Ramos (cell line): ENCODE data around the gene KLHDC7B.
"Not testable (repeated sequence)": the region's sequence is repeated elsewhere in the genome, so short reads cannot be mapped to it uniquely, and the experiment has no call there.

ENCODE experiments used
- in situ Hi-C: fragments of 300-500 bp; cut with MboI; formaldehyde crosslinking; loops from one replicate; pipeline ENCODE4 v1.14.3; 2022; ENCODE audit warnings: low sequenced_read_pairs; ENCODE audit not compliant: unreplicated experiment

KLHDC7B gene

DNA sequence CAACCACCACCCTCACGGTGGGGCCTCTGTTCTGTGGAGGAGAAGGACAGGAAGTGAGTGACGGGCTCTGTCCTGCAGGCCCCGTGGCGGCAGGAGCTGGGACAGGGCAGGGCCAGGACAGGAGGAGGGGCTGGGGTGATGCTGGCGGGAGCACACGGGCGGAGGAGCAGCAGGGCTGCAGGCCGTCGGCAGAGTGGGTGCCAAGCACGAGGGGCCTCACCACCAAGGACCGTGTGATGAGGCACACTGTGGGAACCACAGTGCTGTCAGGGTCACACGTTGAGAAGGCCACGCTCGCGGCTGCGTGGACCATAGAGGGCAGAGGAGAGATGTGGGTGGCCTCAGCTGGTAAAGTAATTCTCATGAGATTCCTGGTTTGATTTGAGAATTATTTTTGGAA, 28.8 kb upstream of the KLHDC7B start:
- in situ Hi-C loops = no loop called here

DNA sequence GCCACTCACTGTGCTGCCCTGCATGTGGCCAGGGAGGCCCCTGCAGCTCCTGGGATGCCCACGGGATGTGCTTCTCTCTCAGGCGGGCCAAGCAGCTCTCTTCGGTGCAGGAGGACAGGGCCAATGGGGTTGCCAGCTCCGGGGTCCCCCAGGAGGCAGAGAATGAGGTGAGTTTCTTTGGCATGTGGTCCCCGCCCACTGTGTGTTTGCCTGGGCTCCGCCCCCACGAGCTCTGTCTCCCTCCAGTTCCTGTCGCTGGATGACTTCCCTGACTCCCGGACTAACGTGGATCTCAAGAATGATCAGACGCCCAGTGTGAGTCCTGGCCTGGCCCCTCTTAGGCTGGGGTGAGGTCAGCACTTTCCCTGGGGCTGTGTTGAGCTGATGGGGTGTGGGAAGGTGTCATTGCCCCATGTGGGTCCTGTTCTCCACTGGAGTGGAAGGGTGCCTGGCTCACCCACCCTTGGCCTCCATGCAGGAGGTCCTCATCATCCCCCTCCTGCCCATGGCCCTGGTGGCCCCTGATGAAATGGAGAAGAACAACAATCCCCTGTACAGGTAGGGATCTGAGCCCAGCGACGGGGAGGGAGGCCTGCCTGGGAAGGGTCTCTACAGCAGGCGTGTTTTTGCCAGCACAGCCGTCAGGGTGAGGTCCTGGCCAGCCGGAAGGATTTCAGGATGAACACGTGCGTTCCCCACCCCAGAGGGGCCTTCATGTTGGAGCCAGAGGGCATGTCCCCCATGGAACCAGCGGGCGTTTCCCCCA, 28.0 kb upstream of the KLHDC7B start:
- in situ Hi-C loops = no loop called here

DNA sequence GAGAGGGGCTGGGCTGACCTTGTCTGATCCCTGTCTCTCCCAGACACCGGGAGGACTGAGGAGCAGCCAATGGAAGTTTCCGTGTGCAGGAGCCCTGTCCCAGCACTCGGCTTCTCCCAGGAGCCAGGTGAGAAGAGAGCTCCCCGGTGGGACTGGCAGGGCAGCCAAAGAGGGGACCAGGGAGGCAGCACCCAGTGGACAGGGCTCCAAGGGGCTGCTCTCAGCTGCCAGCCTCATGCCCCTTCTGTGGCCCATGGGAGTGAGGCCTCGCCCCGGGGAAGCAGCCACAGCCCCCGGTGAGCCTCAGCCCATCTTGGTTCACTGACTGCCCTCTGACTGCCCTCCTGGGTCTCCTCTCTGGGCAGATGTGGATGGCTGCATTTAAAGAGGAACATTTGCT, 27.1 kb upstream of the KLHDC7B start:
- in situ Hi-C loops = no loop called here

DNA sequence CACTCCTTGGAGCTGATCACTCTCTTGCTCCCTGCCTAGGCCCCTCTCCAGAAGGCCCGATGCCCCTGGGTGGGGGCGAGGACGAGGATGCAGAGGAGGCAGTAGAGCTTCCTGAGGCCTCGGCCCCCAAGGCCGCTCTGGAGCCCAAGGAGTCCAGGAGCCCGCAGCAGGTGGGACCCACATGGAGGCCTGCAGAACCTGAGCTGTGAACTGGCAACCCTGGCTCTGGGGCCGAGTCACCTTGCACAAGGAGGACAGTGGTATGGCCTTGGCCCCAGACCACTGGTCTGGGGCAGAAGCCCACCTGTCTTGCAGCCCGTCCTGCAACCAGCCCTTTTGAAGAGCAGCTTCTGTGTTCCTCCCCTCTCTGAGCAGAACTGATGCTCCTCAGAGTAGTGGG, 26.5 kb upstream of the KLHDC7B start:
- in situ Hi-C loops = no loop called here

DNA sequence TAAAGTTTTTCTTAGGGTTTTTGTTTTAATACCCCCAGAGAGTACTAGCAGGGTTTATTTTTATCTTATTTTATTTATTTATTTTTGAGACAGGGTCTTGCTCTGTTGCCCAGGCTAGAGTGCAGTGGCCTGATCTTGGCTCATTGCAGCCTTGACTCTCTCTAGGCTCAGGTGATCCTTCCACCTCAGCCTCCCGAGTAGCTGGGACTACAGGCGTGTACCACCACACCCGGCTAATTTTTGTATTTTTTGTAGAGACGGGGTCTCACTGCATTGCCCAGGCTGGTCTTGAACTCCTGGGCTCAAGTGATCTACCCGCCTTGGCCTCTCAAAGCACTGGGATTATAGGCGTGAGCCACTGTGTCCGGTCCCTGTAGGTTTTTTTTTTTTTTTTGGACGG, 25.5 kb upstream of the KLHDC7B start:
- in situ Hi-C loops = not testable (repeated sequence)

DNA sequence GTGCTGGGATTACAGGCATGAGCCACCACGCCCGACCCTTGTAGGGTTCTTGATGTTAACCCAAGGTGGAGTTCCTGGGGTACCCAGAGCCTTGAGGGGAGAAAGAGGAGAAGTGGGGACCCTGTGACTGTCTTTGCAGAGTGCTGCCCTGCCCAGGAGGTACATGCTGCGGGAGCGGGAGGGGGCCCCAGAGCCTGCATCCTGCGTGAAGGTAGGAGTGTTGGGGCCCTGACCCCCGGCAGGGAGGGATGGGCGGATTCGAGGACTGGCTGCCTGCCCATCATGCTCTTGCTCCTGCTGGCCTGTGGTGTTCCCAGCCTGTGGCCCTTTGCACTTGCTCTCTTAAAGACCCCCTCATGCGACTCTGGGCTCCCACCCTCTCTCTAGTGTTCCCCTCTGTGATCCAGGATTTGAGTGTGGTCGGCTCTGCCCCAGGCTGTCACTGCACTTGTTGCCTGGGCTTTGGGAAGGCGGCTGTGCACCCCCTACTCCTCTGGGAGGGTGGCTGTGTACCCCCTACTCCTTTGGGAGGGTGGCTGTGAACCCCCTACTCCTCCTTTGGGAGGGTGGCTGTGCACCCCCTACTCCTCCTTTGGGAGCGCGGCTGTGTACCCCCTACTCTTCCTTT, 24.8 kb upstream of the KLHDC7B start:
- in situ Hi-C loops = no loop called here

DNA sequence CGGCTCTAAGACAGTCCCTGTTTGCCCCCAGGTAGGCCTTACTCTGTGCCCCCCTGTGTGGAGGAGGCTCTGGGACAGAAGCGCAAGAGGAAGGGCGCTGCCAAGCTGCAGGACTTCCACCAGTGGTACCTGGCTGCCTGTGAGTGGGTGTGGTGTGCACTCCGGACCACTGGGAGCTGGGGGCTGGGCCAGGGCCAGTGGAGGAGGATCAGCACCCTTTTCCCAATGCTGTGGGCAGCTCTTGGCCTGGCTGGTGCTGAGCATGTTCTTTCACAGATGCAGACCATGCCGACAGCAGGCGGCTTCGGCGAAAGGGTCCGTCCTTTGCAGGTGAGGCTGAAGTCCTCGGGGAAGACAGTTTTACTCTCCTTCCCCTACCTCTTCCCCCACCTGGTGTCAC, 24.0 kb upstream of the KLHDC7B start:
- in situ Hi-C loops = no loop called here

DNA sequence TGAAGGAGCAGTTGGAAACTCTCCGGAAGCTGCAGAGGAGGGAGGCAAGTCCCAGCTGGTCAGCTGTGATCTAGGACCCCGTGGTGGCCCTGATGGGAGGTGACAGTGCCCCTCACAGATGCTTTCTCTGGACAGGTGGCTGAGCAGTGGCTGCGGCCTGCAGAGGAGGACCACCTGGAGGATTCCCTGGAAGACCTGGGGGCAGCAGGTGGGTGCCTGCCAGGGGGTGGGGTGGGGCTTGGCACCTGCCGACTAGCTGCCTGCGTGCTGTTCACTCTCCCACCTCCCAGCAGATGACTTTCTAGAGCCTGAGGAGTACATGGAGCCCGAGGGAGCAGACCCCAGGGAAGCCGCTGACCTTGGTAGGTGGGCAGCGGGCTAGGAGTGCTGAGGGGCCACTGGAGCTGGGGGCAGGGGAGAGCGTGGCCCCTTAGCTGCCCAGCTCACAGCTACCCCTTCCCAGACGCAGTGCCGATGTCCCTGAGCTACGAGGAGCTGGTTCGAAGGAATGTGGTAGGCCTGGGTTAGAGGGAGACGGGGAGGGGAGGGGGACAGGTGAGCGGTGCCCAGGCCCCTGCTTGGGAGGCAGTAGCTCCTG, 23.4 kb upstream of the KLHDC7B start:
- in situ Hi-C loops = no loop called here

DNA sequence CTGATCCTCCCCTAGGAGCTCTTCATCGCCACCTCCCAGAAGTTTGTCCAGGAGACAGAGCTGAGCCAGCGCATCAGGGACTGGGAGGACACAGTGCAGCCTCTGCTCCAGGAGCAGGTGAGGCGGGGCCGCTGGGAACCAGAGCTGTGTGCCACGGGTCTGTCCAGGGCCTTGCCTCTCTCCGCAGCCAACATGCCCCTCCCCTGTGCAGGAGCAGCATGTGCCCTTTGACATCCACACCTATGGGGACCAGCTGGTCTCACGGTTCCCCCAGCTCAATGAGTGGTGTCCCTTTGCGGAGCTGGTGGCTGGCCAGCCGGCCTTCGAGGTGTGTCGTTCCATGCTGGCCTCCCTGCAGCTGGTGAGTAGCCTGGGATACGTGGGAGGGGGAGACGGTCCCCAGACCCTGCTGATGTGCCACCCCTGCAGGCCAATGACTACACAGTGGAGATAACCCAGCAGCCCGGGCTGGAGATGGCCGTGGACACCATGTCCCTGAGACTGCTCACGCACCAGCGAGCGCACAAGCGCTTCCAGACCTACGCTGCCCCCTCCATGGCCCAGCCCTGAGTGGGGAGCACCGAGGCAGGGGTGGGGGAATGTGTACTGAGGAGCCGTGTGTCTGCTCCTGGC, 22.8 kb upstream of the KLHDC7B start:
- in situ Hi-C loops = no loop called here

DNA sequence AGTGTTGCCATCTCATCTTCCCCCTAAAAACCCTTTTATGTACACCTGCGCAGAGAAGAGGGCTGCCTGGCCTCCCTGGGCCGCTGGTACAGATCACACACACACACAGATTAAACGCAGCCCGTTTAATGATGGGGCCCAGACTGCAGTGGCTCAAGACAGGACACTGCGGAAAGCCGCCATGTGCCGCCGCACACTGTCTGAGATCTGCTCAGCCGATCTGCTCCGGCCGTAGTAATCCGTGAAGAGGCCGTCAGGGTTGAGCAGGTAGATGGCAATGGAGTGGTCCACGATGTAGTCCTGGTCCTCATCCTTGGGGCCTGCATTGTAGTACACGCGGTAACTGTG, 22.3 kb upstream of the KLHDC7B start:
- in situ Hi-C loops = no loop called here

DNA sequence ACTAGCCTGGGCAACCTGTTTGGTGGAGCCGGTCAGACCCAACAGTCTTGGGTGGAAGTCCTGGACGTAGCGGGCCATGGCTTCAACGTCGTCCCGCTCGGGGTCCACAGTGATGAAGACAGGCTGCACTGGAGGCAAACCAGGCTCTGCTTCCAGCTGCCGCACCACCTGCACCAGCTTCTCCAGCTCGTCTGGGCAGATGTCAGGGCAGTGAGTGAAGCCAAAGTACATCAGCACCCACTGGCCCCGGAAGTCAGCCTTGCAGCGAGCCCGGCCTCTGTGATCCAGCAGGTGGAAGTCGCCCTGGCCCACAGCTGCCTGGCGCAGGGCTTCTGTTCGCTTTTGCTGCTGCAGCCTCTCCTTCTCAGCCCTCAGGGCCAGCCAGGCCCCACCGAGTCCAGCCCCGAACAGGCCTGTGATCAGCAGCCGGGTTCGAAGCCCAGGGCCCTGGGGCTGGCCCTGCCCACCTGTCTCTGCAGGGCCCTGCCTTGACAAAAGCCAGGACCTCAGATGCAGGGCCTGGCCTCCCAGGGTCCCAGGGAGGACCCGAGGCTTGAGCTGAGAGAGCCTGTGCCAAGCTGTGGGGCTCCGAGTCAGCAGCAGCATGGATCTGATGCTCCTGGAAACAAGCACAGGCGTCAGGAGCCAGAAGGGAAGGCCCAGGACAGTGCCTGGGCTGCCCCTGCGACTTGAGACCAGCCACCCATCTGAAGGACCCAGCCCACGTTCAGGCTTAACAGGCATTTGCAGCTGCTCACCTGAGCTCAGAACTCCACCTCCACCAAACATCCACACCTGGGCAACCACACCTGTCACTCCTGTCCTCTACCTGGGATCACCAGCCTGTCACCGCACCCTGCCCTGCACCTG, 21.7 kb upstream of the KLHDC7B start:
- in situ Hi-C loops = no loop called here

DNA sequence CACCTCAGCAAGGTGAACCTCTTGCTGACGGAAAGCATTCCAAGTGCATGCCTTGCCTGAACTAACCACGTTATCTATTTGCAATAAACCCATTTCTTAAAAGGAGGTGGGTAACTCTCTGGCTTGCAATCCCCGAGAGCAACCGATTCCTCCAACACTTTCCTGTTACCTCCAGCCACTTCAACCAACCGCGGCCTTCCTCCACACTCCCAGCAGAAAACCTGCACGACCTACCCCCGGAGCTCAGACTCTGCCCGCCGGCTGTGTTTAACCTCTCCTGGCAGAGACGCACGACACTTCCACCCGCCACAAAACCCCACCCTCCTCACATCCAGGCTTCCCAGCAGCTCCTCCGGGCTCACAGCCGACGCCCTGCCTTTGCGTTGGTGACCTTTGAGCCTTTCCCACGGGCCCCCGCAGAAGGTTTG, 21.0 kb upstream of the KLHDC7B start:
- in situ Hi-C loops = no loop called here

DNA sequence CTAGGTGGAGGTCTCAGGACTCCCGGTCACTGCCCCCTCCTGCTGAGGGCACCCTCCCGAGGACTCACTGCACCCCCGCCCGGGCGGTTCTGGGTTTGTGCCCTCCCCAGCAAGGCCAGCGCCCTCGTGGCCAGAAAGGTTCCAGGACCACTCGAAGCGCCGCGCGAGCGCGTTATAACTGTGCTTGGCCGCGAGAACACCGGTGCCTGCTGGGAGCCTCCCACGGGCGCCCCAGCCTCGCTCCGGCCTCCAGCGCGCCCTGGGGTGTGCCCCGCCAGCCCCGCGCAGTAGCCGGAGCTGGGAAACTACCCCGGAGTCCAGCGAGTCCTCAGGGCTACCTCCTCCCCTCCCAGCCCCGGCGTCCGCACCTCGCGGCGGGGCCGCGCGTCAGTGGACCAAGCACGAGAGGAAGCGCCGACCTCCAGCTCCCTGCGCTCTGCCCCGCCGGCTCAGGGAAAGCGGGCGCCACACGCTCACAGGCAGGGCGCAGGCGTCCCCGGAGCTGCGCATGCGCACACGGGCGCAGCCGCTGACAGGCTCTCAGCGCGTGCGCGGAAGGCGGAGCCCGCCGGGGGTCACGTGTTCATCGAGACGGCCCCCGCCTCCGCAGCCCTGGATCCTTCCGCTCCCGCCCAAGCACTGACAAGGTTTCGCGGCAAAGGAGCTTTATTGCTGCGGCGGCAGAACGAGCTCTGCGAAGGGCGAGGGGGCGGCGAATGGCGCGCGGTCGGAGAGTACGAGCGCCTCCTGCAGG, 20.4 kb upstream of the KLHDC7B start, which contains the start of gene SCO2:
Gene SCO2 (minus strand): TSS at position 495 of the 754 bp plus-strand sequence. CDS start 1,187 bp downstream, outside the sequence.
- in situ Hi-C loops = no loop called here

DNA sequence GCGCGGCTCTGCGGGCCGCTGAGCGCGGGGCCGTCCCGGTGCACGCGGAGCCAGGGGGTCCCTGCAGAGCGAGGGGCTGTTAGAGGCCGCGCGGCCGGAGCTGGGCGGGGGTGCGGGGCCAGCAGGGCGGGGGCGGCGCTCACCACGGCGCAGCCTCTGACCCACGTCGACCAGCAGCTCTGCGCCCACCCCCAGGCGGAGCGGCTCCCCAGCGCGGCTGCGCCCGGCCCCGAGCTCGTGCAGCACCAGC, 19.9 kb upstream of the KLHDC7B start:
- in situ Hi-C loops = no loop called here

DNA sequence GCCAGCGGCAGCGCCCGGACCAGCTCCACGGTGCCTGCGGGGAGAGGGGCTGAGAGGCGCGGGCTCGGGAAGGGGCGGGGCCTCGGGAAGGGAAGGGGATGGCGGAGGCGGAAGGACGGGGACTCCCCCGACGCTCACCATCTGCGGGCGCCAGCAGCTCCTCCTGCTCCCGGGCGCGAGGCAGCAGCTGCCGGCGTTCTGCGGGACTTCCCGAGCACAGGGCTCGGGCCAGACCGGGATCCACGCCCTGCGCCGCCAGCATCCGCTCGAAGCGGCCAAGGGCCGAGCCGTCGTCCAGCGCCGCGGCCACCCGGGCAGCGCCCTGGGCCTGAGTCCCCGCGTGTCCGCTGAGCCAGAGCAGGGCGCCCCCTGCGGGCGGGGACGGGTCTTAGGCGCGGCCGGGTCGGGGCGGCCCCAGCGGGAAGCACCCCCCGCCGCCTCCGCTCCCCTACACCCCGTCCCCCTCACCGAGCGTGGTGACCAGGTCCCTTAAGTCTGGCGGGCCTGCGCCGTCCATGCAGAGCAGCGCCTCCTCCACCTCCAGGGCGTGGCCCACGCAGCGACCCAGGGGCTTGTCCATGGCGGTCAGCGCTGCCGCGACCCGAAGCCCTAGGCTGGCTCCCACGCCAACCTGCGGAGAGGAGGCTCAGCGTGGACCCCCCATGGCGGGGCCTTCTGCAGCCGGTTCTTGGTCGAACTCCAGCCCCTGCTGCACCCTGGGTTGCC, 19.4 kb upstream of the KLHDC7B start:
- in situ Hi-C loops = no loop called here

DNA sequence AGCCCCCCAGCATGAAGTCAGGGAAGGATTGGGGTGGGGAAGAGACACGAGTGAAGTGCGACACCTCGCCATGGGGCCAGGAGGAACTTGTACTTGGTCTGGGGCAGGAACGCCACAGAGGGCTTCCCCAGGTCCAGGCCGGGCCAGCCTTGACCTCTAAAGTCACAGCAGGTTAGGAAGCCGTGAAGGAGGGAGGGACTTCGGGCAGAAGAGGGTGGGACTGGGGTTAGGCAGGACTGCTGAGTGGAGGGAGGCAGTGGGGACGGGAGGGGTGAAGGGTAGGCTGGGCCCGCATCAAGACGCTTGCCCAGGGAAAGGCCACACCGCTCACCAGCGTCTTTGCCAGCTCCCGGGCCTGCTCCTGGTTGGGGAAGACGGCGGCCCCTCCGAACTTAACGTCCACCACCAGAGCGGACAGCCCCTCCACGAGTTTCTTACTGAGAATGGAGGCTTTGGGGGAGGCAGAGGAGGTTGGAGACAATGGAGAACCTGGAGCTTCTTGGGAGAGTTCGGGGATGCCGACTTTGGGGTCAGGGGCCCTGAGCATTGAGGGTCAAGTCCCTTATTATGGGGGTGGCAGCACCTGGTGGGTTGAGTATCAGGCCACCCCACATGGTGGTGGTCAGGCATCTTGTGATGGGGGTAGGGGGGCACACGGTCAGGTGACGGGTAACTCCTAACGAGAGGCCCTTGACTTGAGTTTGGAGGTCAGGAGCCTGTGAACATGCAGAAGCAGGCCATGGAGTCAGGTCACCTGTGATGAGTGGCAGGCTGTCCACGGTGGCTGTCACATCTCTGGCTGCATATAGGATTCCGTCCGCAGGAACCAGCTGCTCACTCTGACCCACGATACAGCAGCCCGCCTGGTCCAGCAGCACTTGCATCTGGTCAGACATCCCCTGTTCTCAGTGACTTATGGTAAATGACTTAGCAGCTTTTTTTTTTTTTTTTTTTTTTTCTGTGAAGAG, 18.6 kb upstream of the KLHDC7B start:
- in situ Hi-C loops = no loop called here

DNA sequence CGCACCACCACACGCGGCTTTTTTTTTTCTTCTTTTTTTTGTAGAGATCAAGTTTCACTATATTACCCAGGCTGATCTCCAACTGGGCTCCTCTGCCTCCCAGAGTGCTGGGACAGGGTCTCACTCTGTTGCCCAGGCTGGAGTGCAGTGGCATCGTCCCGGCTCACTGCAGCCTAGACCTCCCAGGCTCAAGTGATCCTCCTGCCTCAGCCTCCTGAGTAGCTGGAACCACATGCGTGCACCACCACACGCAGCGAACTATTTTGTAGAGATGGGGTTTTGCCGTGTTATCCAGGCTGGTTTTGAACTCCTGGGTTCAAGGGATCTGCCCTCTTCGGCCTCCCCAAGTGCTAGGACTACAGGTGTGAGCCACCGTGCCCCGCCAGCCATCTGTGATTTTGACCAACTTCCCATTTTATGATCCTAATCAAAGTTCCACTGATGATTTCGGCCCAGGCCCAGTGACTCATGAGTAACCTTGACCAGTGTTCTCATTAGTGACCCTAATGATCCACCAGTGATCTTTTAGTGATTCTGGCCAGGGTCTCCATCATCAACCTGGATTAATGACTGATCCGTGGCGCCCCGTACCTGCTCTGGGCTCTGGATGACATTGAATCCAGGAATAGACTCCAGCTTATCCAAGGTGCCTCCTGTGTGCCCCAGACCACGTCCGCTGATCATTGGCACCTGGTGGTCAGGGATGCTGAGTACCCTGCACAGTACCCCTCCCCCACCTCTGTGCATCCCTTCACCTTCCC, 17.6 kb upstream of the KLHDC7B start:
- in situ Hi-C loops = no loop called here
